Measurements from ENCODE around the gene DLG2.
"Not testable (repeated sequence)": the region's sequence is repeated elsewhere in the genome, so short reads cannot be mapped to it uniquely, and the experiment has no call there.

Gene DLG2

GRCh38 chr11:85359859-85360258 lies 267.3 kb downstream of the DLG2 start:
- no peaks in the 10 kb centered on the region for H3K4me1 ChIP-seq (ENCODE audit: insufficient read depth, low read length)

GRCh38 chr11:85355921-85356320 lies 271.2 kb downstream of the DLG2 start:
- Histone ChIP-seq H3K4me1 (ENCODE audit: insufficient read depth, low read length) (no peaks in the 10 kb centered on the region), H3K4me3 (ENCODE audit: low read depth in 1 of 2, low read length in 2 of 2) (no peak overlapping the region), H3K27ac (ENCODE audit: low read depth, low read length) (no peak overlapping the region), H3K27me3 (ENCODE audit: control insufficient read depth in 1 of 2, insufficient read depth in 2 of 2, low read length in 2 of 2) (no peaks in the 10 kb centered on the region), H3K36me3 (ENCODE audit: insufficient read depth, low read length) (no peaks in the 10 kb centered on the region), H3K9me3 (ENCODE audit: low read length) (no peaks in the 10 kb centered on the region), H3K9ac (ENCODE audit: low read length) (no peak overlapping the region)

More at GRCh38 chr11:85359859-85360258, 267.3 kb downstream of the DLG2 start:
- no peak overlapping the region for H3K4me3 ChIP-seq (ENCODE audit: low read depth in 1 of 2, low read length in 2 of 2)
- H3K9me3 ChIP-seq (ENCODE audit: low read length), result no peaks in the 10 kb centered on the region
- no peak overlapping the region for H3K27ac ChIP-seq (ENCODE audit: low read depth, low read length)
- no peak overlapping the region for H3K9ac ChIP-seq (ENCODE audit: low read length)
- H3K36me3 ChIP-seq (ENCODE audit: insufficient read depth, low read length), result no peaks in the 10 kb centered on the region
- H3K27me3 ChIP-seq (ENCODE audit: control insufficient read depth in 1 of 2, insufficient read depth in 2 of 2, low read length in 2 of 2), result no peaks in the 10 kb centered on the region

- not testable (repeated sequence) for H3K4me1 ChIP-seq (ENCODE audit: insufficient read depth, low read length); H3K4me3 ChIP-seq (ENCODE audit: low read depth in 1 of 2, low read length in 2 of 2); H3K27me3 ChIP-seq (ENCODE audit: control insufficient read depth in 1 of 2, insufficient read depth in 2 of 2, low read length in 2 of 2); H3K9ac ChIP-seq (ENCODE audit: low read length); H3K9me3 ChIP-seq (ENCODE audit: low read length); H3K27ac ChIP-seq (ENCODE audit: low read depth, low read length); H3K36me3 ChIP-seq (ENCODE audit: insufficient read depth, low read length)
These were observed 277.6 kb downstream of the DLG2 start for GRCh38 chr11:85349539-85349938.

- H3K4me3 ChIP-seq (ENCODE audit: low read depth in 1 of 2, low read length in 2 of 2), result no peak overlapping the region
- no peak overlapping the region for H3K9ac ChIP-seq (ENCODE audit: low read length)
- no peaks in the 10 kb centered on the region for H3K9me3 ChIP-seq (ENCODE audit: low read length)
- no peaks in the 10 kb centered on the region for H3K36me3 ChIP-seq (ENCODE audit: insufficient read depth, low read length)
- H3K27ac ChIP-seq (ENCODE audit: low read depth, low read length), result no peak overlapping the region
- no peaks in the 10 kb centered on the region for H3K27me3 ChIP-seq (ENCODE audit: control insufficient read depth in 1 of 2, insufficient read depth in 2 of 2, low read length in 2 of 2)
- H3K4me1 ChIP-seq (ENCODE audit: insufficient read depth, low read length), result no peaks in the 10 kb centered on the region
These were observed 278.2 kb downstream of the DLG2 start for GRCh38 chr11:85348945-85349344.

- no peaks in the 10 kb centered on the region for H3K27me3 ChIP-seq (ENCODE audit: control insufficient read depth in 1 of 2, insufficient read depth in 2 of 2, low read length in 2 of 2)
- no peak overlapping the region for H3K9ac ChIP-seq (ENCODE audit: low read length)
- no peaks in the 10 kb centered on the region for H3K9me3 ChIP-seq (ENCODE audit: low read length)
- H3K4me1 ChIP-seq (ENCODE audit: insufficient read depth, low read length), result no peaks in the 10 kb centered on the region
- no peak overlapping the region for H3K27ac ChIP-seq (ENCODE audit: low read depth, low read length)
- no peaks in the 10 kb centered on the region for H3K36me3 ChIP-seq (ENCODE audit: insufficient read depth, low read length)
- no peak overlapping the region for H3K4me3 ChIP-seq (ENCODE audit: low read depth in 1 of 2, low read length in 2 of 2)
These were observed 279.9 kb downstream of the DLG2 start for GRCh38 chr11:85347291-85347690.

GRCh38 chr11:85346484-85346883 lies 280.7 kb downstream of the DLG2 start:
- H3K4me3 ChIP-seq (ENCODE audit: low read depth in 1 of 2, low read length in 2 of 2), result no peak overlapping the region
- no peak overlapping the region for H3K27ac ChIP-seq (ENCODE audit: low read depth, low read length)
- no peaks in the 10 kb centered on the region for H3K36me3 ChIP-seq (ENCODE audit: insufficient read depth, low read length)
- H3K27me3 ChIP-seq (ENCODE audit: control insufficient read depth in 1 of 2, insufficient read depth in 2 of 2, low read length in 2 of 2), result no peaks in the 10 kb centered on the region
- no peaks in the 10 kb centered on the region for H3K9me3 ChIP-seq (ENCODE audit: low read length)
- no peaks in the 10 kb centered on the region for H3K4me1 ChIP-seq (ENCODE audit: insufficient read depth, low read length)
- H3K9ac ChIP-seq (ENCODE audit: low read length), result no peak overlapping the region

GRCh38 chr11:85340846-85341245 lies 286.3 kb downstream of the DLG2 start:
- not testable (repeated sequence) for H3K27me3 ChIP-seq (ENCODE audit: control insufficient read depth in 1 of 2, insufficient read depth in 2 of 2, low read length in 2 of 2); H3K9ac ChIP-seq (ENCODE audit: low read length); H3K9me3 ChIP-seq (ENCODE audit: low read length); H3K27ac ChIP-seq (ENCODE audit: low read depth, low read length); H3K4me3 ChIP-seq (ENCODE audit: low read depth in 1 of 2, low read length in 2 of 2); H3K36me3 ChIP-seq (ENCODE audit: insufficient read depth, low read length); H3K4me1 ChIP-seq (ENCODE audit: insufficient read depth, low read length)

GRCh38 chr11:85318573-85318972 lies 308.6 kb downstream of the DLG2 start:
- no peak overlapping the region for H3K4me3 ChIP-seq (ENCODE audit: low read depth in 1 of 2, low read length in 2 of 2)
- H3K27me3 ChIP-seq (ENCODE audit: control insufficient read depth in 1 of 2, insufficient read depth in 2 of 2, low read length in 2 of 2), result no peaks in the 10 kb centered on the region
- H3K27ac ChIP-seq (ENCODE audit: low read depth, low read length), result no peak overlapping the region
- H3K36me3 ChIP-seq (ENCODE audit: insufficient read depth, low read length), result no peaks in the 10 kb centered on the region
- H3K9me3 ChIP-seq (ENCODE audit: low read length), result no peaks in the 10 kb centered on the region
- H3K4me1 ChIP-seq (ENCODE audit: insufficient read depth, low read length), result no peaks in the 10 kb centered on the region
- no peak overlapping the region for H3K9ac ChIP-seq (ENCODE audit: low read length)

- no peak overlapping the region for H3K27ac ChIP-seq (ENCODE audit: low read depth, low read length)
- no peaks in the 10 kb centered on the region for H3K4me1 ChIP-seq (ENCODE audit: insufficient read depth, low read length)
- H3K9me3 ChIP-seq (ENCODE audit: low read length), result no peaks in the 10 kb centered on the region
- H3K9ac ChIP-seq (ENCODE audit: low read length), result no peak overlapping the region
- H3K4me3 ChIP-seq (ENCODE audit: low read depth in 1 of 2, low read length in 2 of 2), result no peak overlapping the region
- no peaks in the 10 kb centered on the region for H3K36me3 ChIP-seq (ENCODE audit: insufficient read depth, low read length)
- H3K27me3 ChIP-seq (ENCODE audit: control insufficient read depth in 1 of 2, insufficient read depth in 2 of 2, low read length in 2 of 2), result no peaks in the 10 kb centered on the region
These were observed 310.2 kb downstream of the DLG2 start for GRCh38 chr11:85316967-85317366.

GRCh38 chr11:85313741-85314140 lies 313.4 kb downstream of the DLG2 start:
- H3K27ac ChIP-seq (ENCODE audit: low read depth, low read length), result no peak overlapping the region
- H3K4me1 ChIP-seq (ENCODE audit: insufficient read depth, low read length), result no peaks in the 10 kb centered on the region
- no peak overlapping the region for H3K4me3 ChIP-seq (ENCODE audit: low read depth in 1 of 2, low read length in 2 of 2)
- no peak overlapping the region for H3K9ac ChIP-seq (ENCODE audit: low read length)
- no peaks in the 10 kb centered on the region for H3K9me3 ChIP-seq (ENCODE audit: low read length)
- H3K27me3 ChIP-seq (ENCODE audit: control insufficient read depth in 1 of 2, insufficient read depth in 2 of 2, low read length in 2 of 2), result no peaks in the 10 kb centered on the region
- H3K36me3 ChIP-seq (ENCODE audit: insufficient read depth, low read length), result no peaks in the 10 kb centered on the region

- Histone ChIP-seq H3K36me3 (ENCODE audit: insufficient read depth, low read length) (no peaks in the 10 kb centered on the region), H3K27me3 (ENCODE audit: control insufficient read depth in 1 of 2, insufficient read depth in 2 of 2, low read length in 2 of 2) (no peaks in the 10 kb centered on the region), H3K4me1 (ENCODE audit: insufficient read depth, low read length) (no peaks in the 10 kb centered on the region), H3K9me3 (ENCODE audit: low read length) (no peaks in the 10 kb centered on the region), H3K9ac (ENCODE audit: low read length) (no peak overlapping the region), H3K4me3 (ENCODE audit: low read depth in 1 of 2, low read length in 2 of 2) (no peak overlapping the region), H3K27ac (ENCODE audit: low read depth, low read length) (no peak overlapping the region)
These were observed 316.7 kb downstream of the DLG2 start for GRCh38 chr11:85310479-85310878.

- Histone ChIP-seq H3K27me3 (ENCODE audit: control insufficient read depth in 1 of 2, insufficient read depth in 2 of 2, low read length in 2 of 2) (no peaks in the 10 kb centered on the region), H3K4me3 (ENCODE audit: low read depth in 1 of 2, low read length in 2 of 2) (no peak overlapping the region), H3K36me3 (ENCODE audit: insufficient read depth, low read length) (no peaks in the 10 kb centered on the region), H3K27ac (ENCODE audit: low read depth, low read length) (no peak overlapping the region), H3K4me1 (ENCODE audit: insufficient read depth, low read length) (no peaks in the 10 kb centered on the region), H3K9ac (ENCODE audit: low read length) (no peak overlapping the region), H3K9me3 (ENCODE audit: low read length) (no peaks in the 10 kb centered on the region)
These were observed 319.8 kb downstream of the DLG2 start for GRCh38 chr11:85307366-85307765.
